ENCODE measurements around the gene PPM1F.
"Not testable (repeated sequence)": the region's sequence is repeated elsewhere in the genome, so short reads cannot be mapped to it uniquely, and the experiment has no call there.

The PPM1F gene

DNA sequence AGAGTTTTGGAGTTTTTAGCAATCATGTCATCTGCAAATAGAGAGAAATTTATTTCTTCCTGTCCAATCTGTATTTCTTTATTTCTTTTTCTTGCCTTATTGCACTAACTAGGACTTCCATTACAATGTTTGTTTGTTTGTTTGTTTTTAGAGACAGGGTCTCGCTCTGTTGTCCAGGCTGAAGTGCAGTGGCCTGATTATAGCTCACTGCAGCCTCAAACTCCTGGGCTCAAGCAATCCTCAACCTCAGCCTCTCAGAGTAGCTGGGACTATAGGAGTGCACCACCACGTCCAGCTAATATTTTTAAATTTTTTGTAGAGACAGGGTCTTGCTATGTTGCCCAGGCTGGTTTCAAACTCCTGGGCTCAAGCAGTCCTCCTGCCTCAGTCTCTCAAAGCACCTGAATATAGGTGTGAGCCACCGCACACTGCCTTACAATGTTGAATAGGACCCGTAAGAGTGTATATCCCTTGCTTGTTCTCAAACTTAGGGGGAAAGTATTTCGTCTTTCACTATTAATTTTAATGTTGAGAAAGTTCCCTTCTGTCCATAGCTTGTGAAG, 55.6 kb downstream of the PPM1F start:
- H3K4me3 ChIP-seq (ENCODE audit: low read length), result no peak overlapping the region
- no peak for DNase-seq (ENCODE audit: low read depth)
- TF ChIP-seq, protein P1, sequence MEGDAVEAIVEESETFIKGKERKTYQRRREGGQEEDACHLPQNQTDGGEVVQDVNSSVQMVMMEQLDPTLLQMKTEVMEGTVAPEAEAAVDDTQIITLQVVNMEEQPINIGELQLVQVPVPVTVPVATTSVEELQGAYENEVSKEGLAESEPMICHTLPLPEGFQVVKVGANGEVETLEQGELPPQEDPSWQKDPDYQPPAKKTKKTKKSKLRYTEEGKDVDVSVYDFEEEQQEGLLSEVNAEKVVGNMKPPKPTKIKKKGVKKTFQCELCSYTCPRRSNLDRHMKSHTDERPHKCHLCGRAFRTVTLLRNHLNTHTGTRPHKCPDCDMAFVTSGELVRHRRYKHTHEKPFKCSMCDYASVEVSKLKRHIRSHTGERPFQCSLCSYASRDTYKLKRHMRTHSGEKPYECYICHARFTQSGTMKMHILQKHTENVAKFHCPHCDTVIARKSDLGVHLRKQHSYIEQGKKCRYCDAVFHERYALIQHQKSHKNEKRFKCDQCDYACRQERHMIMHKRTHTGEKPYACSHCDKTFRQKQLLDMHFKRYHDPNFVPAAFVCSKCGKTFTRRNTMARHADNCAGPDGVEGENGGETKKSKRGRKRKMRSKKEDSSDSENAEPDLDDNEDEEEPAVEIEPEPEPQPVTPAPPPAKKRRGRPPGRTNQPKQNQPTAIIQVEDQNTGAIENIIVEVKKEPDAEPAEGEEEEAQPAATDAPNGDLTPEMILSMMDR (conservative IDR thresholded peaks at IDR 0.05; ENCODE audit: low read depth, low read length), result no peak

DNA sequence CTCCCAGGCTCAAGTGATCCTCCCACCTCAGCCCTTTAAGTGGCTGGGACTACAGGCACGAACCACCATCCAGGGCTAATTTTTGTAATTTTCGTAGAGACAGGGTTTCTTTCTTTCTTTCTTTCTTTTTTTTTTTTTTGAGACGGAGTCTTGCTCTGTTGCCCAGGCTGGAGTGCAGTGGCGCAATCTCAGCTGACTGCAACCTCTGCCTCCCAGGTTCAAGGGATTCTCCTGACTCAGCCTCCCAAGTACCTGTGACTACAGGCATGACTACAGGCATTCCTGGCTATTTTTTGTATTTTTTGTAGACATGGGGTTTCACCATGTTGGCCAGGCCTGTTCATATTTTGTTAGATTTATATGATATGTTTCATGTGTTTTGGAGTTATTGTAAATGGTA, 56.4 kb downstream of the PPM1F start:
- not testable (repeated sequence) for DNase-seq (ENCODE audit: low read depth); H3K4me3 ChIP-seq (ENCODE audit: low read length)

DNA sequence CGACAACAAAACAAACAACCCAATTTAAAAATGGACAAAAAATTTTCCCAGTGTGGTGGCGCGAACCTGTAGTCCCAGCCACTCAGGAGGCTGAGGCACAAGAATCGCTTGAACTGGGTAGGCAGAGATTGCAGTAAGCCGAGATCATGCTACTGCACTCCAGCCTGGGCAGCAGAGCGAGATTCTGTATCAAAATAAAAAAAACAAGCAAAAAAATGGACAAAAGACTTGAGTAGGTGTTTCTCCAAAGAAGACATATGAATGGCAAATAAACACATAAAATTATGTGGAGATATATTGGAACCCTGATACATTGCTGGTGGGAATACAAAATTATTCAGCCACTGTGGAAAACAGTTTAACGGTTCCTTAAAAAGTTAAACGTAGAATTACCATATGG, 57.8 kb downstream of the PPM1F start:
- H3K4me3 ChIP-seq (ENCODE audit: low read length), result no peak overlapping the region
- TF ChIP-seq, protein P1 (conservative IDR thresholded peaks at IDR 0.05; ENCODE audit: low read depth, low read length), result no peak
- no peak for DNase-seq (ENCODE audit: low read depth)

DNA sequence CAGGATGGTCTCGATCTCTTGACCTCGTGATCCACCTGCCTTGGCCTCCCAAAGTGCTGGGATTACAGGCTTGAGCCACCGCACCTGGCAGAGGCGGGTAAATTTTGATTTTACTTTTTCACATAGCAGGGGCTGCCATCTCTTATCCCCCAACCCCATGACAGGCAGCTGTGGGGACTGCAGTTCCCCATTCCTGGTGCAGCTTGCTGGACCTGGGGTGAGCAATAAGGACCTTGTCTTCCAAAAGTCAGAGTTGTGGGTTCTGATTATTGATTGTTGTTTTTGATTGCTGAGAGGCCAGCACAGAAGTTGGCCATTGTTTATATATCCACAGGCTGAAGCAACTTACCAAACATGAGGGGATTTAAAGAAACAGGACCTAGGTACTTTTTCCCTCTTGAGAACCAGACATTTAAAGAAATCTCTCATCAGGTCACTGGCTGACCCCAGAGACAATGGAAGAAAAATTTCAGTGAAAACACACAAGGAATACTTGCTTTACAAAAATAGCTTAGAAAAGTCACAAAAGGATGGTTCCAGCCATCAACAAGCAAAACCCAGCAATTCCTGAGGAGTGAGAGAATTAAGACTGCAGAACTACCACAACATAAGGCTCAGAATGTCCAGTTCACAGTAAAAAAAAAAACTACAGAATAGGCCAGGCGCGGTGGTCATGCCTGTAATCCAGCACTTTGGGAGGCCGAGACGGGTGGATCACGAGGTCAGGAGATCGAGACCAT, 63.2 kb downstream of the PPM1F start:
- no peak for DNase-seq (ENCODE audit: low read depth)
- TF ChIP-seq, protein P1 (conservative IDR thresholded peaks at IDR 0.05; ENCODE audit: low read depth, low read length), result no peak
- no peak overlapping the region for H3K4me3 ChIP-seq (ENCODE audit: low read length)

DNA sequence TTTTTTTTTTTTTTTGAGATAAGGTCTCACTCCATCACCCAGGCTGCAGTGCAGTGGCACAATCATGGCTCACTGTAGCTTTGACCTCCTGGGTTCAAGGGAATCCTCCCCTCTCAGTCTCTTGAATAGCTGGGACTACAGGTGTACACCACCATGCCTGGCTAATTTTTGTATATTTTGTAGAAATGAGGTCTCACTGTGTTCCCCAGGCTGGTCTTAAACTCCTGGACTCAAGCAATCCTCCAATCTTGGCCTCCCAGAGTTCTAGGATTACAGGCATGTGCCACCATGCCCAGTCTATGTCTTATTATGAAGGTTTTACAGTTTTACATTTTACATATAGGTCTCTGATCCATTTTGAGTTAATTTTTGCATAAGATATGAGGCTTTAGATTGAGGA, 64.8 kb downstream of the PPM1F start:
- TF ChIP-seq, protein P1 (conservative IDR thresholded peaks at IDR 0.05; ENCODE audit: low read depth, low read length), result no peak
- DNase-seq (ENCODE audit: low read depth), result no peak
- H3K4me3 ChIP-seq (ENCODE audit: low read length), result no peak overlapping the region

DNA sequence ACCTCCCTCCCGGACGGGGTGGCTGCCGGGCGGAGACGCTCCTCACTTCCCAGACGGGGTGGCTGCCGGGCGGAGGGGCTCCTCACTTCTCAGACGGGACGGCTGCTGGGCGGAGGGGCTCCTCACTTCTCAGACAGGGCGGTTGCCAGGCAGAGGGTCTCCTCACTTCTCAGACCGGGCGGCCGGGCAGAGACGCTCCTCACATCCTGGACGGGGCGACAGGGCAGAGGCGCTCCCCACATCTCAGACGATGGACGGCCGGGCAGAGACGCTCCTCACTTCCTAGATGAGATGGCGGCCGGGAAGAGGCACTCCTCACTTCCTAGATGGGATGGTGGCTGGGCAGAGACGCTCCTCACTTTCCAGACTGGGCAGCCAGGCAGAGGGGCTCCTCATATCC, 68.7 kb downstream of the PPM1F start:
- not testable (repeated sequence) for H3K4me3 ChIP-seq (ENCODE audit: low read length); DNase-seq (ENCODE audit: low read depth)

DNA sequence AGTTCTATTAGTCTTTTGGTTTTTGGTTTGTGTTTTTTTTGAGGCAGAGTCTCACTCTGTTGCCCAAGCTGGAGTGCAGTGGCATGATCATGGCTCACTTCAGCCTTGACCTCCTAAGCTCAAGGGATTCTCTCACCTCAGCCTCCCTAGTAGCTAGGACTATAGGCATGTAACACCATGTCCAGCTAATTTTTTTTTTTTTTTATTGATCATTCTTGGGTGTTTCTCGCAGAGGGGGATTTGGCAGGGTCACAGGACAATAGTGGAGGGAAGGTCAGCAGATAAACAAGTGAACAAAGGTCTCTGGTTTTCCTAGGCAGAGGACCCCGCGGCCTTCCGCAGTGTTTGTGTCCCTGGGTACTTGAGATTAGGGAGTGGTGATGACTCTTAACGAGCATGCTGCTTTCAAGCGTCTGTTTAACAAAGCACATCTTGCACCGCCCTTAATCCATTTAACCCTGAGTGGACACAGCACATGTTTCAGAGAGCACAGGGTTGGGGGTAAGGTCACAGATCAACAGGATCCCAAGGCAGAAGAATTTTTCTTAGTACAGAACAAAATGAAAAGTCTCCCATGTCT, 69.8 kb downstream of the PPM1F start:
- not testable (repeated sequence) for H3K4me3 ChIP-seq (ENCODE audit: low read length); DNase-seq (ENCODE audit: low read depth)

DNA sequence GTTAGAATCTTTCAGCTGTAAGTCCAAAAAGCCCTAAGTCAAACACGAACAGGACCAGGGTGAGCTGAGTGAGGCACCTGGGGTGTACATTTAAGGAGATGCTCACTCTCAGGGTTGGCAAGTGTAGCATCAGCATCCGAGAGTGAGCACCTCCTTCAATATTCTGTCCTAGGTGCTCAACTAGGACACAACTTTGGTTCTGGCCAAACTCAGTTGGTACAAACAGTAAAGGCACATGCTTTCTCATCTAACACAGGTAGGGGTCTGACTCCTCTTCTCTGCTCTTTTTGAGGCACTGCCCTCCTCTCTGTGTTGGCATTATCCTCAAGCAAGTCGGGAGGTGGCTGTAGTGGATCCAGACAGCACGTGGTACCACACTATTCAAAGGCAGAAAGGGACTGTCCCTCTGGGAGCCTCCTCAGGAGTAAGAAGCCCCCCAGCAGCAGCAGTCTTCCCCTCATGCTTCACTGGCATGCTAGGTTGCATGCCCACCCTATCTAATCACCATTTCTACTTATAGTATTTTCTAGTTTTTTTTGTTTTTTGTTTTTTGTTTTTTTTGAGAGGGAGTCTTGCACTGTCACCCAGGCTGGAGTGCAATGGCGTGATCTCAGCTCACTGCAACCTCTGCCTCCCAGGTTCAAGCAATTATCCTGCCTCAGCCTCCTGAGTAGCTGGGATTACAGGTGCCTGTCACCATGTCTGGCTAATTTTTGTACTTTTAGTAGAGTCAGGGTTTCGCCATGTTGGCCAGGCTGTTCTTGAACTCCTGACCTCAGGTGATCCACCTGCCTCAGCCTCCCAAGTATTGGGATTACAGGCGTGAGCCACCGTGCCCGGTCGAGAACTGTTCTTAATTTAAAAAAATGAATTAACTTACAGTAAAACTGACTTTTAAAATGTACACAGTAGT, 70.6 kb downstream of the PPM1F start:
- no peak overlapping the region for H3K4me3 ChIP-seq (ENCODE audit: low read length)
- TF ChIP-seq, protein P1 (conservative IDR thresholded peaks at IDR 0.05; ENCODE audit: low read depth, low read length), result no peak
- DNase-seq (ENCODE audit: low read depth), result no peak

Data from retinal pigment epithelial cell (primary cell).